Uterus (tissue), 2 donors: ENCODE results near the gene ERI3.

Experiments
- POLR2A ChIP-seq, 2 donors: fragments of 450-650 bp; IDR thresholded peaks; one replicate each; pipeline ENCODE4 v1.6.1; 2016; ENCODE audit warnings: antibody characterized with exemption in 2 of 2, mild to moderate bottlenecking in 1 of 2, moderate library complexity in 1 of 2
- TF ChIP-seq, protein P1 (sequence below), 4 experiments: fragments of 200-600 bp in 2 of 4; fragments of 450-650 bp in 2 of 4; sonication (generic) in 2 of 4; IDR thresholded peaks; one replicate each; pipeline ENCODE4 v1.5.1; 2016 to 2019; ENCODE audit warnings: antibody characterized with exemption in 4 of 4, mild to moderate bottlenecking in 2 of 4, moderate library complexity in 1 of 4

DNA sequence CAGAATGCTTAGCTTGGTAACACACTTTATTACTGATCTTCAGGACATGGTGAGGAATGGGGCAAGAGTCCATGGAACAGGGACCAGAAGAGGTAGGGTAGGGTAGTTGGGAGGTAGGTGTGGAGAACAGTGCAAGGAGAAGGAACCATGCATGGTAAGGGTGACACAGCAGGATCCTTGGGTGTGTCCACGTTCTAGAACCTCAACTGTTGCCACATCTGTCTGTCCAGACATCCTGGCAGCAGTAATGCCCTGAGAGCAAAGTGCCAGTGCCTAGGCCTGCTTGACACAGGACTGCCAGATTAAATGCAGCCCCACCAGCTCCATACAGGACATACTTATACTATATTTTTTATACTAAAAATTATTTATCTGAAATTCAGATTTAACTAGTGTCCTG, 127.8 kb downstream of the ERI3 start:
- TF ChIP-seq, protein P1, sequence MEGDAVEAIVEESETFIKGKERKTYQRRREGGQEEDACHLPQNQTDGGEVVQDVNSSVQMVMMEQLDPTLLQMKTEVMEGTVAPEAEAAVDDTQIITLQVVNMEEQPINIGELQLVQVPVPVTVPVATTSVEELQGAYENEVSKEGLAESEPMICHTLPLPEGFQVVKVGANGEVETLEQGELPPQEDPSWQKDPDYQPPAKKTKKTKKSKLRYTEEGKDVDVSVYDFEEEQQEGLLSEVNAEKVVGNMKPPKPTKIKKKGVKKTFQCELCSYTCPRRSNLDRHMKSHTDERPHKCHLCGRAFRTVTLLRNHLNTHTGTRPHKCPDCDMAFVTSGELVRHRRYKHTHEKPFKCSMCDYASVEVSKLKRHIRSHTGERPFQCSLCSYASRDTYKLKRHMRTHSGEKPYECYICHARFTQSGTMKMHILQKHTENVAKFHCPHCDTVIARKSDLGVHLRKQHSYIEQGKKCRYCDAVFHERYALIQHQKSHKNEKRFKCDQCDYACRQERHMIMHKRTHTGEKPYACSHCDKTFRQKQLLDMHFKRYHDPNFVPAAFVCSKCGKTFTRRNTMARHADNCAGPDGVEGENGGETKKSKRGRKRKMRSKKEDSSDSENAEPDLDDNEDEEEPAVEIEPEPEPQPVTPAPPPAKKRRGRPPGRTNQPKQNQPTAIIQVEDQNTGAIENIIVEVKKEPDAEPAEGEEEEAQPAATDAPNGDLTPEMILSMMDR (IDR thresholded peaks at IDR 0.05), result no peak
- no peak for TF ChIP-seq POLR2A (IDR thresholded peaks at IDR 0.05)
